ENCODE data around the gene UBTF.

UBTF gene

DNA sequence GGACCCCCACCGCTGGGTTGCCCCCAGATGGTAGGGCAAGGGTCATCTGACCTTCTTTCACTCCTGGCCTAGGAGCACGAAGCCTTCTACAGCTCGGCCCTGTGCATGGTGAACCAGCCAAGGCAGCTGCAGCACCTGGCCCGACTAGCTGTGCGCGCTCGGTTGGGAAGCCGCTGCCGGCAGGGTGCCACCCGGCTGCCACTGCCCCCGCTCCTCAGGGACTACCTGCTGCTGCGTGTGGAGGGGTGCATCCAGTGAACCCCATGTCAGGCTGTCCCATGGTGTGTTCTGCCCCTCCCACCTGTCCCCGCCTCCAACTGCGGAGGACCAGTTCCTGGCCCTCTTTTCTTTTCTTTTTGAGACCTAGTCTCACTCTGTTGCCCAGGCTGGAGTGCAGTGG, 41.3 kb downstream of the UBTF start:
- CTCF ChIA-PET, result no interaction called here
- no peak for TF ChIP-seq NFRKB (IDR thresholded peaks at IDR 0.05)
- TF ChIP-seq L3MBTL2 (conservative IDR thresholded peaks at IDR 0.05), result no peak
- TF ChIP-seq CTBP1 (IDR thresholded peaks at IDR 0.05; ENCODE audit: borderline replicate concordance), result no peak
- TF ChIP-seq SUZ12 (IDR thresholded peaks at IDR 0.05), result no peak
- POLR2A ChIA-PET, result interaction anchor here (1.6 kb wide), 1 partner anchor 9 kb away, joined by 5 read pairs; the partner anchor contains the start of gene TMUB2
- DNase-seq (ENCODE audit: extremely low spot score), result no peak

- CTCF ChIA-PET, result no interaction called here
- DNase-seq (ENCODE audit: extremely low spot score), result no peak
- POLR2A ChIA-PET, result interaction anchor here (1.6 kb wide), 1 partner anchor 9 kb away, joined by 5 read pairs; the partner anchor contains the start of gene TMUB2
- TF ChIP-seq FOXM1 (IDR thresholded peaks at IDR 0.05; ENCODE audit: borderline replicate concordance) (no peak), BHLHE40 (IDR thresholded peaks at IDR 0.05; ENCODE audit: borderline replicate concordance) (no peak), FOXK2 (IDR thresholded peaks at IDR 0.05) (no peak), HDGF (IDR thresholded peaks at IDR 0.05; ENCODE audit: borderline replicate concordance) (no peak), ELF4 (IDR thresholded peaks at IDR 0.05) (no peak), NFRKB (IDR thresholded peaks at IDR 0.05) (no peak), L3MBTL2 (conservative IDR thresholded peaks at IDR 0.05) (no peak), CTBP1 (IDR thresholded peaks at IDR 0.05; ENCODE audit: borderline replicate concordance) (no peak), FOXA1 (IDR thresholded peaks at IDR 0.05) (no peak)
Observed at GRCh38 chr17:44177640-44178039, 41.8 kb downstream of the UBTF start.

DNA sequence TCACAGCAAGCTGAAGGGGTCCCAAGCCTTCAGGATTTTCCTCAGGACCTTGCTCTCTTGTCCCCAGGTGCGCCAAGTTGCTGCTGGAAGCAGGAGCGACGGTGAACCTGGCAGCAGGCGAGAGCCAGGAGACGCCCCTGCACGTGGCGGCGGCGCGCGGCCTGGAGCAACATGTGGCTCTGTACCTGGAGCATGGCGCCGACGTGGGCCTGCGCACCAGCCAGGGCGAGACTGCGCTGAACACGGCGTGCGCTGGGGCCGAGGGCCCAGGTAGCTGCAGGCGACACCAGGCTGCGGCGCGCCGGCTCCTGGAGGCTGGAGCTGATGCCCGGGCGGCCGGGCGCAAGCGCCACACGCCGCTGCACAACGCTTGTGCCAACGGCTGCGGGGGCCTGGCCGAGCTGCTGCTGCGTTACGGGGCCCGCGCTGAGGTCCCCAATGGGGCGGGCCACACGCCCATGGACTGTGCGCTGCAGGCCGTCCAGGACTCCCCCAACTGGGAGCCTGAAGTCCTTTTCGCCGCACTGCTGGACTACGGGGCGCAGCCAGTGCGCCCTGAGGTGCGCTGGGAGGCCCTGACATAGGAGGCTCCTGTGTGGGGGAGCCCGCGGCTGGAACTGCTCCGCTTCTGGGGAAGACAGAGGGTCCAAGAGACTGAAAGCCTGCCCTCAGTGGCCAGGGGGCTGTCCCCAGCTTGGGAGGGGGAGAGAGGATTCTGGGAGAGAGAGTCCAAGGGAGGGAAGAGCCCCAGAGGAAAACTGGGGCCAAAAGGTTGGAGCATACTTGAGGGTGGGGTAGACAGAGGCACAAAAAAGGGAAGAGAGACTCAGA, 42.6 kb downstream of the UBTF start:
- TF ChIP-seq LEF1 (IDR thresholded peaks at IDR 0.05; ENCODE audit: borderline replicate concordance) (no peak), SUZ12 (IDR thresholded peaks at IDR 0.05) (no peak), TARDBP (IDR thresholded peaks at IDR 0.05) (no peak), CTBP1 (IDR thresholded peaks at IDR 0.05; ENCODE audit: borderline replicate concordance) (no peak), FOXM1 (IDR thresholded peaks at IDR 0.05; ENCODE audit: borderline replicate concordance) (no peak), ELF4 (IDR thresholded peaks at IDR 0.05) (no peak), ZNF384 (IDR thresholded peaks at IDR 0.05) (no peak), L3MBTL2 (conservative IDR thresholded peaks at IDR 0.05) (no peak), SP1 (IDR thresholded peaks at IDR 0.05) (no peak), BHLHE40 (IDR thresholded peaks at IDR 0.05; ENCODE audit: borderline replicate concordance) (no peak), HDGF (IDR thresholded peaks at IDR 0.05; ENCODE audit: borderline replicate concordance) (no peak), PKNOX1 (IDR thresholded peaks at IDR 0.05) (no peak), ARNT (IDR thresholded peaks at IDR 0.05) (no peak), FOXK2 (IDR thresholded peaks at IDR 0.05) (no peak), FOXA1 (IDR thresholded peaks at IDR 0.05) (no peak), NFRKB (IDR thresholded peaks at IDR 0.05) (no peak)
- no peak for DNase-seq (ENCODE audit: extremely low spot score)
- ChIA-PET POLR2A (interaction anchor here (1.4 kb wide), 1 partner anchor 9 kb away, joined by 4 read pairs; no protein-coding TSS in a partner anchor), CTCF (no interaction called here)

DNA sequence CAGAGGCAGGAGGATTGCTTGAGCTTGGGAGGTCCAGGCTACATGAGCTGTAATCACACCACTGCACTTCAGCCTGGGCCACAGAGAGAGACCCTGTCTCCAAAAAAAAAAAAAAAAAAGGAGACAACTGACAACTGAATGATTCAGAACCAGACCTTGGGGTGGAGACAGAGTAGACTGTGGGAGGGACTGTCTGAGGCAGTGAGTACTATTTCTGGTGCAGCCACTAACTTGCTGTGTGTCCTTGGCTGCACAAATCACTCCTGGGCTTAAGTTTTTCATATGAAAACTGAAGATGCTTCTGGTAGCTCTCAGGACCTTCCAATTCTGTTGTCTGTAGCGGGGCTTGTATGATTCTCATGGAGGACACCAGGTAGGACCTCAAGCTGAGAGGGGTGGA, 43.2 kb downstream of the UBTF start:
- TF ChIP-seq SP1 (IDR thresholded peaks at IDR 0.05), result no peak
- no peak for TF ChIP-seq BHLHE40 (IDR thresholded peaks at IDR 0.05; ENCODE audit: borderline replicate concordance)
- no peak for TF ChIP-seq TARDBP (IDR thresholded peaks at IDR 0.05)
- TF ChIP-seq FOXM1 (IDR thresholded peaks at IDR 0.05; ENCODE audit: borderline replicate concordance), result no peak
- TF ChIP-seq CTBP1 (IDR thresholded peaks at IDR 0.05; ENCODE audit: borderline replicate concordance), result no peak
- no peak for TF ChIP-seq PKNOX1 (IDR thresholded peaks at IDR 0.05)
- no peak for TF ChIP-seq HDGF (IDR thresholded peaks at IDR 0.05; ENCODE audit: borderline replicate concordance)
- TF ChIP-seq FOXK2 (IDR thresholded peaks at IDR 0.05), result no peak
- TF ChIP-seq LEF1 (IDR thresholded peaks at IDR 0.05; ENCODE audit: borderline replicate concordance), result no peak
- no peak for TF ChIP-seq ZNF384 (IDR thresholded peaks at IDR 0.05)
- TF ChIP-seq NFRKB (IDR thresholded peaks at IDR 0.05), result no peak
- TF ChIP-seq SUZ12 (IDR thresholded peaks at IDR 0.05), result no peak
- TF ChIP-seq ARNT (IDR thresholded peaks at IDR 0.05), result no peak
- no peak for TF ChIP-seq FOXA1 (IDR thresholded peaks at IDR 0.05)
- no peak for TF ChIP-seq L3MBTL2 (conservative IDR thresholded peaks at IDR 0.05)
- no peak for TF ChIP-seq ELF4 (IDR thresholded peaks at IDR 0.05)
- DNase-seq (ENCODE audit: extremely low spot score), result no peak
- ChIA-PET CTCF (no interaction called here), POLR2A (interaction anchor here (1.4 kb wide), 1 partner anchor 9 kb away, joined by 4 read pairs; no protein-coding TSS in a partner anchor)

GRCh38 chr17:44174427-44174826, 45.0 kb downstream of the UBTF start:
- ChIA-PET POLR2A (interaction anchor here (0.9 kb wide), 1 partner anchor 12 kb away, joined by 4 read pairs; the partner anchor contains the start of gene TMUB2), CTCF (no interaction called here)
- no peak for TF ChIP-seq NFRKB (IDR thresholded peaks at IDR 0.05)
- no peak for TF ChIP-seq FOXA1 (IDR thresholded peaks at IDR 0.05)
- TF ChIP-seq ARNT (IDR thresholded peaks at IDR 0.05), result no peak
- TF ChIP-seq TARDBP (IDR thresholded peaks at IDR 0.05), result no peak
- TF ChIP-seq FOXK2 (IDR thresholded peaks at IDR 0.05), result no peak
- no peak for TF ChIP-seq BHLHE40 (IDR thresholded peaks at IDR 0.05; ENCODE audit: borderline replicate concordance)
- TF ChIP-seq ZNF384 (IDR thresholded peaks at IDR 0.05), result no peak
- no peak for TF ChIP-seq L3MBTL2 (conservative IDR thresholded peaks at IDR 0.05)
- no peak for TF ChIP-seq PKNOX1 (IDR thresholded peaks at IDR 0.05)
- no peak for TF ChIP-seq FOXM1 (IDR thresholded peaks at IDR 0.05; ENCODE audit: borderline replicate concordance)
- no peak for TF ChIP-seq LEF1 (IDR thresholded peaks at IDR 0.05; ENCODE audit: borderline replicate concordance)
- no peak for DNase-seq (ENCODE audit: extremely low spot score)
